COLO829 (cell line): ENCODE data around the gene PKD2L1.
A peak's percentile ranks its signal among the peaks of the same experiment; 100 is the strongest.
"Not testable (repeated sequence)": the region's sequence is repeated elsewhere in the genome, so short reads cannot be mapped to it uniquely, and the experiment has no call there.

ENCODE experiments used
- DNase-seq: peaks from one replicate; pipeline ENCODE4 v3.0.0; 2012; ENCODE audit warnings: low spot score

Gene PKD2L1

DNA sequence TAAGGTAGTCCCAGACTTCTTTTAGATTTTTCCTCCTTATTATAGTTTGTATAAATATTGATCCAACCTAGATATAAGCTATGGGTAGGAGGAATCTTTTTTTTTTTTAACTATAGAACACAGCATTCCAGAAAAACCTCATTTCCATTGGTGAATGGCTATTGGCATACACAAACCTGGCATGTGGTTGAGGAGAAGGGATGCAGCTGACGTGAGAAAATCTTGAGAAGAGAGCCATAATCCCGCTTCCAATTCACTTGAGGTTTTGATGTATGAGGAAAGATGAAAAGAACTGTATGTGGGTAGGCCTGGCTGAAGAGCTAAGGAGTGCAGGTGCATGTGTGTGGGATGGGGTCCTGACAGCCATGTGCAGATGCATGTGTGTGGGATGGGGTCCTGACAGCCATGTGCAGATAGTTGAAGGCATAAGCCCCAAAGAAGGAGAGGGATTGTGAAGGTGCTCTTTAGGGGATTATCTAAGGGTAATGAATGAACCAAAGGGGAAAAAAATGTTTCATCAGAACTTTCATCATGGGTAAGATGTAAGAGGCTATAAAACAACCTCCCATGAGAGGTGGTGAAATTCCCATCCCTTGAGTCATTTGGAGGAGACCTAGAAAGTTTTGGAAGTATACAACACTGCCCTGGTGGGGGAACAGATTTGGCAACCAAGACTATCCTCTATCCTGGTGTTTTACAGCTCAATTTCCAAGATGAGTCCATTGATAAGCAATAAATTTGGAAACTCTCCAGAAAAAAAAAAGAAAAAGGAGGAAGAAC lies 3.8 kb upstream of the PKD2L1 start:
- DNase-seq: no peak

DNA sequence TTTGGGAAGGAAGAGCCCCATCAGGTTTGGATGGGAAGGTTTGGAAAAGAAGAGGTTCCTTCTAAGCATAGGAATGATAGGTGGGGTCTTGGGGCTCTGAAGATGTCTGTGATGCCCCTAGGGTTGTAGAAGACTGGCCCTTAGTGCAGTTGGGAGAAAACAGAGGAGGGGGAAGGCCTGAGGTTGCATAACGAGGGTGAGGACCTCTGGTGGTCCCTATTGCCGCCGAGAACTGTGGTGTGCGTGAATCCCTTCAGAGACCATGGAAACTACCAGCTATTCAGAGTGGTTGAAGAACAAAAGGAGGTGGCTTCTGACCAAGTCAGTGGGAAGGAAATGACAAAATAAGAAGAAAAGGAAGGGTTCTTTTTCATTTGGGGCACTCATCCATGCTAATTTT lies 3.1 kb upstream of the PKD2L1 start:
- DNase-seq: no peak

DNA sequence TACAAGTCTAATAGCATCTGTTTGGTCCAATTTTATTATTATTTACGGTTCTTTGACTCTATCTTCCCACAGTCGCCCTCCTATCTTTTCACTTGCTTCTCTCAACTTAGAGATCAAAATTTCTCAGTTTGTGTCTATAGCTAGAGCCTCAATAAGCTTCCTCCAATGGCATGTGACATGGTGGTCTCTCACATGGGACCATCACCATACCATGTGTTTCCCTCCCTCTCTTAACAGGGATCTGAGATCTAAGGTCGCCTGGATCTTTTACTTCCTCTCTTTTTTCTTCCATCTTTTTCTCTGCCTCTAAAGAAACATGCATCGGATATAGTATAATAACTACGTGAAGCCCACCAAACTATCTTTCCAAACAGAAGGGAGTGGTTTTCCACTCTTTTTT lies 1.8 kb downstream of the PKD2L1 start:
- no peak for DNase-seq

DNA sequence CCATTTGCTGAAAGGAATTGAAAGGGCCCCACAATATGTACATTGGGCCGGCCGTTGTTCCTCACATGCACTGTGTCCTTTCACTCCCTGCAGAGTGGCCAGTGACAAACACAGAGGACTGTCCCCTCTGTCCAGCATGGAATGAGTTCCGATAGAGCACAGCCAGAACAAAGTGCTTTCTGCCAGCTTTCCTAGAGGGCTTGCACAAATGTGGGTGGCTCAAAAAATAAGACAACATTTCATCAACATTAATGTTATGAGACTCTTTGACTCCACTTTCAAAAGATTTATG lies 2.4 kb downstream of the PKD2L1 start:
- no peak for DNase-seq

GRCh38 chr10:100327007-100327717 lies 2.9 kb downstream of the PKD2L1 start:
- DNase-seq: no peak

DNA sequence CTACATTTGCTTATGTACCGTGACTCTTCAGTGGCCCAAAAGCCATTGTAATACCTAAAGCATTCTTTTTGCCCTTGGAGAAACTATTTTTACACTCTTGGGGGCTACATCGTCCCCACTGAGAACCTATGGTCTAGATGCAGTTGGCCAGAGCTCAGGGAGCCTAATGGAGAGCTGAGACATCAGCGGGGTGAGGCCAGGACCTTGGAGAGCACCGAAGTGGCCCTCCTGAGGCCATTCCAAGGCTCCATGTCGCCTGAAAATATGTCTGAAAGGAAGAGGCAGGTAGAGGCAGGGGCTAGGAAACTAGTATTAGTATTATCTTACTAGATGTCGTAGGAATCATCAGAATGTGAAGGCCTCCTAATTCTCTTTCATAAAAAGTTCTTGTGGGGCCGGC lies 4.9 kb downstream of the PKD2L1 start:
- no peak for DNase-seq

DNA sequence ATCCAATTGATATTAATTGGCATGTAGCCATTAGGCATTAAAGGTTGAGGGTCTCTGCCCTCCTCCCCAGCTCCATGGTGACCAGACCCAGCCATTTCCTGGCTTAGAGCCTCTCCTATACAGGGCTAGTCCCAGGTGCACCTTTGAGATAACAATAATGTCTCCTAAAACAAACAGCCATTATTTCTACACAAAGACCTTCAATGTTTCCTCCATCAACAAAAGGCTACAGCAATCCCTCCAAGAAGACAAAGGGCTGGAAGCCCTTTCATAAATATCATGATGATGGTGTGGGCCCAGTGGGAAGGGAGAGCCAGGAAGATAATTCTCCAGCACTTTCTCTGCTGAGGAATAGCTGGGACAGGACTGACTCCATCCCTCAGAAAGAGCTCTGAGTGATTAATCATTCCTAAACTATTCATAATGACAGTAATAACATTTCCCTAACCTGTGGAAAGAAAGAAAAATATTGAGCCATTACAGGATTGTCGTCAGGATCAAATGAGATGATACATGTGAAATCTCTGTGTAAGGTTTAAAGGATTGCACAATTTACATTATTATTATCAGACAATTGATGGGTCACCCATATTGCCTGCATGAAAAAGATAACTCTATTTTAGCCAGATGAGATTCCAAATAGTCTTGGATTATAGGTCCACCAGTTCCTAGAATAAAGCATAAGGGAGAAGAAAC lies 10.2 kb downstream of the PKD2L1 start:
- no peak for DNase-seq

GRCh38 chr10:100318207-100318606 lies 11.8 kb downstream of the PKD2L1 start:
- no peak for DNase-seq

DNA sequence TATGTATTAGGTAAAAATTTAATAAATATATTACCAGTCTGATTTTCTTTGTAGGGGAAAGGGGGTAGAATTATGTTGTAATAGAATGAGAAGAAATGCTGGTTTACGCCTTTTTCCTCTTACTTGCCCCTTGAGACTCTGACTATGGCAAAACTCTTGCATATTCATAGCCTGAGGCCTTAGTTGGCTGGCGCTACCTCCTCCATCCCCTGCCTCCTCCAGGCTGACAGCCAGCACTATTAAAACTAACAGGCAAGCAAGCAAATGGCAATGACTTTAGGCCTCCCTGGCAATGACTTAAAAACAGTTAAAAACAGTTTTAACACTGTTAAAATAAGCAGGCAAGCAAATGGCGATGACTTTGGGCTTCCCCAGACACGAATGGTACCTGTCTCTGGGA lies 14.4 kb downstream of the PKD2L1 start:
- DNase-seq: no peak

DNA sequence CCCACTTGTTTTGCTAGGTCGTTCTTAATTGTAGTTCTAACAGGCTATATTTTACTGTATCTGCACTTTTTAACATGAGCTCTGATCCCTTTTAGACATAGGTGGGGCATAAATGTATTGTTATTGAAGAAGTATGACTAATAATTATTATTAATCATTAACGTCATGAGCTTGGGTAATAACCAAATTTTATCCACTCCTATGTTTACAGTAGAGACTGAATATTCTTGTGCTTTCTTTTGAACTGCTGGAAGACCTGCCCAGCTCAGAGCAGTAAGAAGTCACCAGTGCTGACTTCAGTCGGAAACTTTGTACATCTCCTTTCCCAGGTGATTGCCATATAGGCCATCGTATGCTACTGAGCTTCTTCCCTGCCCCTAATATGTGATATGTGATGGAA lies 18.7 kb downstream of the PKD2L1 start:
- no peak for DNase-seq

GRCh38 chr10:100307684-100308083 lies 22.3 kb downstream of the PKD2L1 start:
- no peak for DNase-seq

GRCh38 chr10:100306861-100307260 lies 23.2 kb downstream of the PKD2L1 start:
- DNase-seq: no peak

DNA sequence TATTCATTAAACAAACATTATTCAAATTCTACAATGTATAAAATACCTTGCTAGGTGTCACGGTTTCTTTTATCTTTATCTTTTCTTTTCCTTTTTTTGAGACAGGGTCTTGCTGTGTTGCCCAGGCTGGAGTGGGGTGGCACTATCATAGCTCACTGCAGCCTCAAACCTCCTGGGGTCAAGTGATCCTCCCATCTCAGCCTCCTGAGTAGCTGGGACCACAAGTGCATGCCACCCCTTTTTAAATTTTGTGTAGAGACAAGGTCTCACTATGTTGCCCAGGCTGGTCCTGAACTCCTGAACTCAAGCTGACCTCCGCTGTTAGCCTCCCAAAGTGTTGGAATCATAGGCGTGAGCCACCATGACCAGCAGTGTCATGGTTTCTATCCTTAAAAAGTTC lies 25.6 kb downstream of the PKD2L1 start:
- no peak for DNase-seq

DNA sequence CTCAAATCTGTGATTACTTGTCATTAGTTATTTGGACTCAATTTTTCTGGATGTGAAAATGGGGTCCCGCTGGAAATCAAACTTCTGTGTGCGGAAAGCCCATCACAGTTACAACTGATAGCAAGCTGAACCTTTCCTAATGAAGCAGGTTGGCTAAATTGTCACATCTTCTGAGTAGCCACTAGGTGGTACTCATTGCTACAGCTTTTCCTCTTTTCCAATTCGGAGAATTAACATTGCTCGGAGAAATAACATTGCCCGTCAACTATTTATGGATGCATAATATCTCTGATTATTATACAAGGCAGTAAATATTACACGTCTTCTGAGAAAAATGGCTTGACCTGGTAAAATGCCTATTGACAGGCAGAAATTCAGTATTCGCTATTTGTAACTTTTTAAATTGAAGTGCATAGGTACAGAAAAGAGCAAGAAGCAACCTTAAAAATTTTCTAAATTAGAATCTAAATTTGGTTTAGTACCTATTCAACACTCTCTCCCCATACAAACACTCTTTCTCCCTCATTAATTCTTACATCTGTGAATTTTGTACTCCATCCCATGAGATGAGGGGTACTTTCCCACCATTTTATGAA lies 26.2 kb downstream of the PKD2L1 start:
- DNase-seq: peak; percentile 48

DNA sequence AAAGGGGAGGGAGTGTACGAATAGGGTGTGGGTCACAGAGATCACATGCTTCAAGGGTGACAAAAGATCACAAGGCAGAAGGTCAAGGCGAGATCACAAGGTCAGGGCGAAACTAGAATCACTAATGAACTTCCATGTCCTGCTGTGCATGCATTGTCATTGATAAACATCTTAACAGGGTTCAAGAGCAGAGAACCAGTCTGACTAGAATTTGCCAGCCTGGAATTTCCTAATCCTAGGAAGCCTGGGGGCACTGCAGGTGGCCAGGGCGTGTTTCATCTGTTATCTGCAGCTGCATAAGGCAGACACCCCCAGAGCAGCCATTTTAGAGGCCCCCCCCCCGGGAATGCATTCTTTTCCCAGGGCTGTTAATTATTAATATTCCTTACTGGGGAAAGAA lies 28.9 kb downstream of the PKD2L1 start:
- not testable (repeated sequence) for DNase-seq

DNA sequence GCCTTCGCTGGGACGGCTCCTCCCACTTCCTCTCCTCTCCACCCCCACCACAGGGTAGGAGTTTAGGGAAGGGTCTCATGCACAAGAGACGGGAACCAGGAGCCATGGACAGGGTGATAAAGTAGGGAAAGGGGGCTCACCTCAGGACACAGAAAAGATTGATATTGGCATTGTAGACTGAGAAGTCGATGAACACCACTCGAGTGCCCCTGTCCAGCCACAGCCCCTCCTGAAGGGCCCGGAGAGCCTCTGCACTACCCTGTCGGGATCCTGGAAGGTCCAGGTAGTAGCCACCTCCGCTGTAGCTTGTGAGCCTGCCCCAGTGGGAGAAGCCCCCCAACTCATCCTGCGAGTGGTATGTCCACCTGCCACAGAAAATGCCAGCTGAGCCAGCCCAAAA lies 32.8 kb downstream of the PKD2L1 start:
- no peak for DNase-seq

- DNase-seq: no peak
Measured at GRCh38 chr10:100293066-100293465, 37.0 kb downstream of the PKD2L1 start.

DNA sequence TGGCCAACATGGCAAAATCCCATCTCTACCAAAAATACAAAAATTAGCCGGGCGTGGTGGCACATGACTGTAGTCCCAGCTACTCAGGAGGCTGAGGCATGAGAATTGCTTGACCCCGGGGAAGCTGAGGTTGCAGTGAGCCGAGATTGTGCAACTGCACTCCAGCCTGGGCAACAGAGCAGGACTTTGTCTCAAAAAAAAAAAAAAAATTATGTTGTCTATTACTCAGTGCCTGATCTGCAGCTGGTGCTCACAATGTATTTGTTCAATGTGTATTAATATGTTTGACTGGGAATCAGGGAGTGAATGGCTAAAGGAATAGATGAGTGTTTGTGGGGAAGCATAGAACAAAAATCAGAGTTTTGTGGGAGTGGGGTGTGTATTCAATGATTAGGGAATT lies 37.7 kb downstream of the PKD2L1 start:
- DNase-seq: not testable (repeated sequence)

DNA sequence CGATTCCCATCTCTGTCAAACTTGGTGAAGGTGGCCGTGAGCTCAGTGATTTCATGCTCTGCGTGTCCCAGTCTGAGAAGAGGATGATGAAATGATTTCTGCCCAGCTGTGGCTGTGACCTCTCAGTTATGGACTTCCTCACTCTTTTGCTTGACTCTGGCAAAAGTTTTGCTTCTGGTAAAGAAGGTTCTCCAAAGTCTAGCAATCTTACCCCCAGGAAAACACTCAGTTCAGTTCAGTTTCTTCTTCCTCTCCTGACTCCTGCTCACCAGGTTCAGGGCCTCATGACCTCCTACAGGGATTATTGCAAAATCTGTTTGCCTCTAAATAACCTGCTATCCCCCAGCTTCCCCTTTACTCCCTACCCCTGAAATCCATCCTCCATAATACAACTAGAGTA lies 38.7 kb downstream of the PKD2L1 start:
- DNase-seq: no peak

DNA sequence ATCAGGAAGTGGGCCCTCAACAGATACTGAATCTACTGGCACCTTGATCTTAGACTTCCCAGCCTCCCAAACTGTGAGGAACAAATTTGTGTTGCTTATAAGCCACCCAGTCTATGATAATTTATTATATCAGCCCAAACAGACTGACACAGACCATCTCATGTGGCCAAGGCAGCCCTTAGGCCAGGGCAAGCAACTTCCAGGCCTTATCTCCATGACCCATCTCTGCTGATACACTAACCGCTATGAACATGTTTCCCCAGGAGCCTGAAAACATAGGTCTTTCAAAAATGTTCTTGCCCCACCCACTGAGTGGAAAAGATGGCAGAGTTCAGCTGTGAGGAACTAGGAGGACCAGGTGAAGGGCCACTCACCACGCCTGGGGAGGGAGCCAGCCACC lies 40.4 kb downstream of the PKD2L1 start:
- DNase-seq: no peak

- no peak for DNase-seq
Measured at GRCh38 chr10:100288196-100288595, 41.8 kb downstream of the PKD2L1 start.

- no peak for DNase-seq
Measured at GRCh38 chr10:100287756-100288155, 42.3 kb downstream of the PKD2L1 start.
